H1 (cell line): Measurements from ENCODE around the gene GAPDH. TPM values are rescaled to one million over a fixed set of nuclear protein-coding genes. Genes with fewer than 3 reads are reported as not detected.

Experiments
- CTCF ChIA-PET: fragments of 300-600 bp; sonication (Branson Sonifier 250); formaldehyde crosslinking; loops from one replicate; lab custom pipeline; 2021; ENCODE audit not compliant: partially characterized antibody; lab: Charles Lee
- POLR2A ChIA-PET: fragments of 300-600 bp; sonication (Branson Sonifier 250); formaldehyde crosslinking; loops from one replicate; lab custom pipeline; 2021; ENCODE audit warnings: inconsistent platforms; ENCODE audit not compliant: partially characterized antibody; lab: Charles Lee
- DNase-seq, 2 experiments: peaks; one replicate each; pipeline versions ENCODE4 v3.0.0 to v3.0.0-alpha.2; 2010 to 2022; ENCODE audit warnings: low spot score in 2 of 2, low read depth in 1 of 2, mixed read lengths in 1 of 2
- FAIRE-seq: peaks from 2 replicates; lab custom pipeline; 2011; peaks lifted over from hg19 to GRCh38; lab: Jason Lieb, UNC
- H2AFZ ChIP-seq: 2 replicates; pipeline ENCODE4 v1.8.1; 2012; ENCODE audit warnings: low read length, inconsistent platforms
- H2AK5ac ChIP-seq: 2 replicates; pipeline ENCODE4 v1.6.1; 2013; ENCODE audit warnings: low read depth, low read length
- H2BK120ac ChIP-seq: replicated peaks from 2 replicates; pipeline ENCODE3; 2013; ENCODE audit warnings: low read depth, low read length, inconsistent platforms
- H2BK12ac ChIP-seq: 2 replicates; pipeline ENCODE4 v1.6.1; 2013; ENCODE audit warnings: low read depth, low read length
- H2BK15ac ChIP-seq: 2 replicates; pipeline ENCODE4 v1.6.1; 2013; ENCODE audit warnings: low read length
- H2BK20ac ChIP-seq: 2 replicates; pipeline ENCODE4 v1.6.1; 2013; ENCODE audit warnings: low read length
- H2BK5ac ChIP-seq: 2 replicates; pipeline ENCODE4 v1.6.1; 2013; ENCODE audit warnings: low read depth, low read length
- H3K14ac ChIP-seq: 2 replicates; pipeline ENCODE4 v1.6.1; 2013; ENCODE audit warnings: inconsistent platforms; ENCODE audit not compliant: insufficient read length
- H3K18ac ChIP-seq: 2 replicates; pipeline ENCODE4 v1.6.1; 2013; ENCODE audit warnings: low read length; ENCODE audit errors: extremely low read depth
- H3K23ac ChIP-seq: 2 replicates; pipeline ENCODE4 v1.6.1; 2013; ENCODE audit warnings: inconsistent platforms; ENCODE audit not compliant: insufficient read length
- H3K23me2 ChIP-seq: 2 replicates; pipeline ENCODE4 v1.6.1; 2013; ENCODE audit warnings: low read depth, low read length
- H3K27ac ChIP-seq: 2 replicates; pipeline ENCODE4 v1.6.1; 2011; ENCODE audit warnings: low read depth, low read length, inconsistent platforms
- H3K27me3 ChIP-seq, 4 experiments: replicated peaks in 1 of 4; 1 replicate in 1 of 4; 2 replicates in 3 of 4; pipeline versions ENCODE4 v1.6.1 to v1.8.1; 2011 to 2013; ENCODE audit warnings: low read length in 3 of 4, mild to moderate bottlenecking in 3 of 4, inconsistent platforms in 2 of 4, mixed read lengths in 2 of 4, moderate library complexity in 1 of 4; ENCODE audit not compliant: control insufficient read depth in 3 of 4, insufficient read depth in 3 of 4; ENCODE audit errors: extremely low read depth in 1 of 4
- H3K36me3 ChIP-seq, 4 experiments: 2 replicates each; pipeline versions ENCODE4 v1.6.1 to v1.8.1; 2011 to 2013; ENCODE audit warnings: mild to moderate bottlenecking in 4 of 4, low read length in 3 of 4, moderate library complexity in 2 of 4, control low read depth in 1 of 4, inconsistent platforms in 1 of 4; ENCODE audit not compliant: insufficient read depth in 4 of 4, control insufficient read depth in 2 of 4
- H3K4ac ChIP-seq: replicated peaks from 2 replicates; pipeline ENCODE3; 2013; ENCODE audit warnings: low read length, low read depth, mixed read lengths, inconsistent platforms; ENCODE audit not compliant: insufficient read length
- H3K4me1 ChIP-seq, 4 experiments: replicated peaks in 1 of 4; 1 replicate in 1 of 4; 2 replicates in 3 of 4; pipeline versions ENCODE4 v1.6.1 to v1.8.1; 2011 to 2013; ENCODE audit warnings: low read length in 3 of 4, inconsistent platforms in 2 of 4, mixed read lengths in 1 of 4; ENCODE audit not compliant: insufficient read depth in 4 of 4, control insufficient read depth in 3 of 4
- H3K4me2 ChIP-seq, 2 experiments: 2 replicates each; pipeline versions ENCODE4 v1.6.1 to v1.8.1; 2011 to 2013; ENCODE audit warnings: low read depth in 2 of 2, low read length in 2 of 2, control low read depth in 1 of 2, inconsistent platforms in 1 of 2, mild to moderate bottlenecking in 1 of 2; ENCODE audit not compliant: insufficient read depth in 1 of 2
- H3K4me3 ChIP-seq, 4 experiments: fragments of 200-600, 300-600 bp in 1 of 4; sonication (generic), shearing (Covaris generic), sonication (Bioruptor Twin) in 1 of 4; 2 replicates each; pipeline versions ENCODE4 v1.5.1 to v1.8.1; 2011 to 2016; ENCODE audit warnings: low read length in 4 of 4, low read depth in 3 of 4, control low read depth in 2 of 4, inconsistent platforms in 2 of 4, mild to moderate bottlenecking in 2 of 4, mixed read lengths in 1 of 4, moderate library complexity in 1 of 4; ENCODE audit not compliant: insufficient read depth in 2 of 4; ENCODE audit errors: extremely low read depth in 1 of 4
- H3K56ac ChIP-seq: replicated peaks from 2 replicates; pipeline ENCODE3; 2013; ENCODE audit warnings: low read depth, mild to moderate bottlenecking, mixed read lengths, low read length, inconsistent platforms; ENCODE audit not compliant: insufficient read length
- H3K79me1 ChIP-seq: 2 replicates; pipeline ENCODE4 v1.6.1; 2013; ENCODE audit warnings: low read depth, low read length, control low read depth
- H3K79me2 ChIP-seq, 2 experiments: 2 replicates each; pipeline versions ENCODE4 v1.6.1 to v1.8.1; 2012 to 2013; ENCODE audit warnings: low read length in 2 of 2, mild to moderate bottlenecking in 2 of 2, inconsistent platforms in 1 of 2; ENCODE audit not compliant: insufficient read depth in 2 of 2, control insufficient read depth in 1 of 2
- H3K9ac ChIP-seq, 4 experiments: replicated peaks in 1 of 4; 1 replicate in 1 of 4; 2 replicates in 3 of 4; pipeline versions ENCODE4 v1.6.1 to v1.8.1; 2011 to 2013; ENCODE audit warnings: low read depth in 3 of 4, low read length in 3 of 4, control low read depth in 2 of 4, mild to moderate bottlenecking in 2 of 4, moderate library complexity in 2 of 4, inconsistent platforms in 1 of 4; ENCODE audit errors: extremely low read depth in 1 of 4
- H3K9me3 ChIP-seq, 2 experiments: 2 replicates each; pipeline versions ENCODE4 v1.6.1 to v1.8.1; 2012 to 2013; ENCODE audit warnings: mild to moderate bottlenecking in 2 of 2, moderate library complexity in 2 of 2, control low read depth in 1 of 2, inconsistent platforms in 1 of 2, low read depth in 1 of 2, low read length in 1 of 2, mixed read lengths in 1 of 2; ENCODE audit not compliant: insufficient read depth in 2 of 2
- H4K20me1 ChIP-seq, 2 experiments: replicated peaks in 1 of 2; 2 replicates each; pipeline versions ENCODE3 to v1.8.1; 2011 to 2013; ENCODE audit warnings: inconsistent platforms in 2 of 2, low read length in 2 of 2, mild to moderate bottlenecking in 1 of 2; ENCODE audit not compliant: insufficient read depth in 2 of 2, control insufficient read depth in 1 of 2
- H4K5ac ChIP-seq: 2 replicates; pipeline ENCODE4 v1.6.1; 2013; ENCODE audit warnings: low read length, low read depth, mixed read lengths, inconsistent platforms; ENCODE audit not compliant: insufficient read length
- H4K8ac ChIP-seq: 2 replicates; pipeline ENCODE4 v1.8.0; 2013; ENCODE audit warnings: mild to moderate bottlenecking, moderate library complexity, low read length, inconsistent platforms; ENCODE audit not compliant: insufficient read depth; ENCODE audit errors: extremely low read depth
- H4K91ac ChIP-seq: replicated peaks from 2 replicates; pipeline ENCODE3; 2013; ENCODE audit warnings: low read length, mixed read lengths, inconsistent platforms; ENCODE audit not compliant: insufficient read length
- HDAC2 ChIP-seq, 2 experiments: fragments of 300-600 bp in 1 of 2; sonication (generic) in 1 of 2; IDR thresholded peaks; 2 replicates each; pipeline ENCODE4 v1.6.1; 2011 to 2012; ENCODE audit warnings: low read depth in 2 of 2, low read length in 2 of 2, mild to moderate bottlenecking in 2 of 2, moderate library complexity in 2 of 2, borderline replicate concordance in 1 of 2, inconsistent platforms in 1 of 2
- MAX ChIP-seq: IDR thresholded peaks from 2 replicates; pipeline ENCODE4 v1.6.1; 2012; ENCODE audit warnings: inconsistent platforms
- POLR2A ChIP-seq, 2 experiments: IDR thresholded peaks; 1 replicate in 1 of 2; 2 replicates in 1 of 2; pipeline ENCODE4 v1.6.1; 2011; ENCODE audit warnings: low read depth in 2 of 2, low read length in 2 of 2, mild to moderate bottlenecking in 2 of 2; ENCODE audit errors: control extremely low read depth in 1 of 2
- POLR2AphosphoS5 ChIP-seq: IDR thresholded peaks from 2 replicates; pipeline ENCODE4 v1.6.1; 2011; ENCODE audit warnings: low read depth, low read length
- RBBP5 ChIP-seq: IDR thresholded peaks from 2 replicates; pipeline ENCODE4 v1.7.1; 2012; ENCODE audit warnings: low read depth, mild to moderate bottlenecking, inconsistent platforms, low read length, moderate library complexity, borderline replicate concordance
- TAF1 ChIP-seq: IDR thresholded peaks from 2 replicates; pipeline ENCODE4 v1.6.1; 2011; ENCODE audit warnings: mild to moderate bottlenecking, low read depth, low read length
- WGBS, 2 experiments: shearing (Covaris generic) in 1 of 2; methylation state at CpG; one replicate each; pipeline versions ENCODE4 v1.1.6 to v1.1.7; 2013 to 2015; ENCODE audit warnings: low lambda C conversion rate in 2 of 2, mixed read lengths in 2 of 2, inconsistent platforms in 1 of 2, low coverage in 1 of 2, missing lambda C conversion rate in 1 of 2; ENCODE audit not compliant: insufficient replicate concordance in 2 of 2, insufficient coverage in 1 of 2, insufficient read length in 1 of 2; ENCODE audit errors: extremely low coverage in 1 of 2, missing lambda C conversion rate in 1 of 2; 5-methylcytosine and 5-hydroxymethylcytosine counted together
- polyA plus RNA-seq, 7 experiments: library from polyadenylated mRNA; depleted of rRNA in 3 of 7; stranded (reverse) in 5 of 7; unstranded in 2 of 7; fragments of >200 nt in 5 of 7; fragments of 200-250 nt in 2 of 7; gene quantifications; 1 replicate in 5 of 7; 2 replicates in 1 of 7; 4 replicates in 1 of 7; pipeline versions ENCODE4 v1.2.1 to v1.2.3, GENCODE V29; 2011 to 2013; ENCODE audit warnings: missing spikeins in 2 of 7, mixed read lengths in 2 of 7
- total RNA-seq: library from RNA; stranded (reverse); fragmentation: NEBNext Ultra II Directional; extraction: Animal tissue kit (Norgen Biotek cat#: 25700); gene quantifications from 2 replicates; pipeline ENCODE4 v1.2.1, GENCODE V29; 2021

GAPDH gene
- total and polyA plus RNA-seq, 2 of the 8 experiments (the other 6 are each of a cell fraction or from before 2014, with no cell fraction given): 5,175 to 15,878 TPM

- Histone ChIP-seq H3K27me3 (no peaks in the 10 kb centered on the region), H2BK5ac (peak overlapping the region; percentile 100), H3K23me2 (peaks cover 16% of the 10 kb centered on the region), H2BK120ac (no peak overlapping the region), H2AFZ (no peak overlapping the region), H3K36me3 (peaks cover 46 to 65% (median 57%) of the 10 kb centered on the region in 4 experiments), H4K8ac (peak overlapping the region; percentile 99; the same call in 1 of the 2 replicates), H3K9ac (peak overlapping the region; percentile 68 to 99 (median 98)), H3K9me3 (no peaks in the 10 kb centered on the region), H2BK12ac (peak overlapping the region; percentile 87), H4K5ac (peak overlapping the region; percentile 89), H3K79me2 (peaks cover 3 to 28% of the 10 kb centered on the region in 2 experiments; a peak in 3 of 4 replicates), H4K20me1 (peaks cover 5 to 16% of the 10 kb centered on the region in 2 experiments)
- peak in 1 of 2 experiments; percentile 81 for DNase-seq
- CTCF ChIA-PET: interaction anchor here (0.8 to 3.4 kb wide), 9 partner anchors 9 to 71 kb away, joined by 3 to 17 read pairs (median 3); partner anchors contain the start of genes MRPL51 and NOP2
- WGBS, 2 experiments: 6% methylated on average over 12 of the region's 14 CpGs; no CpG with 5 or more reads in 1 of the 2 experiments
- POLR2A ChIA-PET: interaction anchor here (0.7 to 14.8 kb wide), 30 partner anchors 6 to 336 kb away, joined by 3 to 188 read pairs (median 6); partner anchors contain the start of genes GAPDH, IFFO1, MRPL51 and NOP2
- TF ChIP-seq HDAC2 (IDR thresholded peaks at IDR 0.05; ENCODE audit: borderline replicate concordance in 1 of 2, low read depth in 2 of 2, low read length in 2 of 2): 0 out of 4 replicates have a peak, but pooled peaks of 1 of the 2 experiments have one; percentile 3
- 0 out of 2 replicates have a peak, but pooled peaks have one; percentile 36 for TF ChIP-seq RBBP5
- TF ChIP-seq POLR2A (IDR thresholded peaks at IDR 0.05; ENCODE audit: control extremely low read depth in 1 of 2, low read depth in 2 of 2, low read length in 2 of 2): peak in 1 of 2 experiments; percentile 53; a peak in 1 of 3 replicates
- TF ChIP-seq POLR2AphosphoS5: peak; percentile 80; the same call in 1 of the 2 replicates
- TF ChIP-seq MAX: no peak
- peak; percentile 1 for TF ChIP-seq TAF1
- TF ChIP-seq, all 59 proteins: peak for 5
- Histone ChIP-seq H3K4ac (peak overlapping the region; percentile 3), H3K18ac (peak overlapping the region; percentile 88), H3K4me1 (peaks cover 0 to 19% (median 16%) of the 10 kb centered on the region in 4 experiments; a peak in 6 of 7 replicates), H3K79me1 (no peaks in the 10 kb centered on the region; the same call in 1 of the 2 replicates), H3K23ac (no peak overlapping the region), H2BK15ac (no peak overlapping the region; the same call in 1 of the 2 replicates), H3K14ac (no peak overlapping the region), H3K4me3 (peak overlapping the region; percentile 83 to 98 (median 90)), H3K4me2 (peak overlapping the region; percentile 90 to 91), H4K91ac (peak overlapping the region; percentile 93), H3K56ac (peak overlapping the region; percentile 83), H2AK5ac (peak overlapping the region; percentile 59; the same call in 1 of the 2 replicates), H2BK20ac (0 out of 2 replicates have a peak overlapping the region, but pooled peaks have one; percentile 72), H3K27ac (peak overlapping the region; percentile 98)
- FAIRE-seq: no peak
Observed at GRCh38 chr12:6532927-6533652, 1.2 kb upstream of the GAPDH start.
